Adrenal gland (tissue), 5 donors: ENCODE results near the gene ATP9A.

ENCODE experiments used
- CTCF ChIP-seq, 6 experiments: fragments of 450-650 bp in 4 of 6; fragments of 200-600 bp in 2 of 6; sonication (generic) in 1 of 6; IDR thresholded peaks; 1 replicate in 5 of 6; 2 replicates in 1 of 6; pipeline versions ENCODE4 v1.5.1 to v1.8.0; 2016 to 2021; ENCODE audit warnings: antibody characterized with exemption in 6 of 6, mild to moderate bottlenecking in 2 of 6, moderate library complexity in 1 of 6
- POLR2A ChIP-seq, 2 donors: fragments of 450-650 bp; IDR thresholded peaks; one replicate each; pipeline ENCODE4 v1.6.1; 2017; ENCODE audit warnings: antibody characterized with exemption in 2 of 2, mild to moderate bottlenecking in 2 of 2, moderate library complexity in 1 of 2
- donor health status: DM: no; HTN: no; CAD: no.

GRCh38 chr20:51769976-51770615, 1.9 kb upstream of the ATP9A start:
- TF ChIP-seq CTCF (IDR thresholded peaks at IDR 0.05) (no peak), POLR2A (IDR thresholded peaks at IDR 0.05) (no peak)
